SW 1271 (cell line): ENCODE data around the gene ECEL1.
"Not testable (repeated sequence)": the region's sequence is repeated elsewhere in the genome, so short reads cannot be mapped to it uniquely, and the experiment has no call there.

ENCODE experiments used
- DNase-seq, 2 experiments: peaks; one replicate each; lab custom pipeline; 2025; lab: John Stamatoyannopoulos, UW

ECEL1 gene, protein sequence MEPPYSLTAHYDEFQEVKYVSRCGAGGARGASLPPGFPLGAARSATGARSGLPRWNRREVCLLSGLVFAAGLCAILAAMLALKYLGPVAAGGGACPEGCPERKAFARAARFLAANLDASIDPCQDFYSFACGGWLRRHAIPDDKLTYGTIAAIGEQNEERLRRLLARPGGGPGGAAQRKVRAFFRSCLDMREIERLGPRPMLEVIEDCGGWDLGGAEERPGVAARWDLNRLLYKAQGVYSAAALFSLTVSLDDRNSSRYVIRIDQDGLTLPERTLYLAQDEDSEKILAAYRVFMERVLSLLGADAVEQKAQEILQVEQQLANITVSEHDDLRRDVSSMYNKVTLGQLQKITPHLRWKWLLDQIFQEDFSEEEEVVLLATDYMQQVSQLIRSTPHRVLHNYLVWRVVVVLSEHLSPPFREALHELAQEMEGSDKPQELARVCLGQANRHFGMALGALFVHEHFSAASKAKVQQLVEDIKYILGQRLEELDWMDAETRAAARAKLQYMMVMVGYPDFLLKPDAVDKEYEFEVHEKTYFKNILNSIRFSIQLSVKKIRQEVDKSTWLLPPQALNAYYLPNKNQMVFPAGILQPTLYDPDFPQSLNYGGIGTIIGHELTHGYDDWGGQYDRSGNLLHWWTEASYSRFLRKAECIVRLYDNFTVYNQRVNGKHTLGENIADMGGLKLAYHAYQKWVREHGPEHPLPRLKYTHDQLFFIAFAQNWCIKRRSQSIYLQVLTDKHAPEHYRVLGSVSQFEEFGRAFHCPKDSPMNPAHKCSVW

DNA sequence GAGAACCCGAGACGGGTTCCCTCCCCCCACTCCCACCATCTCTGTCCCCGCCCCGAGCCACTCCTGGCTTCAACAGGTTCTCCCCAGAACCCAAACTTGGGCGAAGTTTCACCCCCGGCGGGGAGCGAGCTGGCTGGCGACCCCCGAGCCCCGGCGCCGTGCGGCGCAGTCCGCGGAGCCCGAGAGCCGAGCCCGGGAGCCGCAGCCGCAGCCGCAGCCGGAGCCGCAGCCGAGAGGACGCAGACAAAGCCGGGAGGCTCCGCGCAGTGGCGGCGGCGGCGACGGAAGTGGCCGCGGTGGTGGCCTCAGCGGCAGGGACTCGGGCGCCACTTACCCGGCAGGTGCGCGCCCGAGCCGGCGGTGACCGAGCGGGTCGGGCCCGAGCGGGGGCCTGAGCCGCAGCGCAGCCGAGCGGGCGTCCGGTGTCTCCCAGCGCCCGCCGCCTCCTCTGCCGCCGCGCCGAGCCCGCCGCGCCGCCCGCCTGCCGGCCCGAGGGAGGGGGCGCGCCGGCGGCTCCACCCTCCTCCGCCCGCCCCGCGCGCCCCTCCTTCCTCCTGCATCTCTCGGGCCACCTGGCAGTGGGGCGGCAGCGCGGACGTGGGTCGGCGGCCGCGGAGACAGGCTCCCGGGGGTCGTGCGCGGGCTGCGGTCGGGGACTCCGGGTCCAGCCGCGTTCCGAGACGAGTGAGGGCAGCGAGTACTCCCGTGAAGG lies at the start of gene ECEL1:
ECEL1 (minus strand) TSS at position 450 of the 712 bp plus-strand sequence. CDS start 1,181 bp downstream, outside the sequence.
- no peak for DNase-seq

DNA sequence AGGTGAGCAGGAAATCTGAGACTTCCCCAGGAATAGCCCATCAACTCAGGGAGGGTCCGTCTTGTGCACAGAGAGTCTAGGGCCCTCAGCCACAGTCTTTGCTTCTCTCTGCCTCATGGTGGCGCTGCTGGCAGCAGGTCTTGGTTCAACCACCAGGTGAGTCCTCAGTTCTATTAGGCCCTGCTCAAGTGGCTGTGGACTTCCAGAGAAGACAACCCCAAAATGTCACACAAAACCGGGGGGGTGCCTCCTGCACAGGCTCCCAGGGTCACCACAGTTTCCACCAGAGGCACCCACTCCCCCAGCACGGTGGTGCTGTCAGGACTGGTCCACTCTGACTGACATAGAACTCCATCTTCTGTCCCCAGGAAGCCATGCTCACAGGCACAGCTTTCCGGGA lies 49.4 kb upstream of the ECEL1 start:
- DNase-seq: no peak

DNA sequence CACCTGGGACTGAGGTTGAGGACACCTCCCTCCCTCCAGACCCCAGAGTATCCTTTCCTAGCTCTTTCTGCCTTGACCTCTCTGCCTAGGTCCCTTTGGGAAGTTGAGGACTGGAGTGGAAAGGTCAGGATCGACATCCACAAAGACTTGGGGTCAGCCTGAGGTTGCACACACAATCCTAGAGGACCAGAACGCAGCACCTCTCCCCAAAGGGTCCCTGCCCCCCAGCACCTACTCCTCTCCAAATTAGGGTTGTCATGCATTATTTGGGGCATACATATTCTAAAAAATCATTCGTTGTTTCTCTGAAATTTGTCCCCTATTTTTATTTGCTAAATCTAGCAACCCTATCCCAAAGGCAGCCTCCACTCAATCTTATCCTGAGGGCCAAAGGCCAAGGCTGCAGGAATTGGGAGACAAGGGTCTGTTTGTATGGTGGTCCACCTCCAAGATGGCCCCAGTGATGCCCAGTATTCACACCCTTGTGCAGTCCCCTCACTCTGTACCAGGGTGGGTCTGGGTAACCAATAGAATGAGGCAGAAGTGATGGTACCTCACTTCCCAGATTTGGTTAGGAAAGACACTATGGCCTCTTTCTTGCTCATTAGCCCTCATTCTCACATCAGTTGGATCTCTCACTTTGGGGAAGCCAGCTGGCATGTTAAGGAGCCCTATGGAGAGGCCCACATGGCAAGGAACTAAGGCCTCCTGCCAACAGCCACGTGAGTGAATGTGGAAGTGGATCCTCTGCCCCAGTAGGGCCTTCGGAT lies 48.3 kb upstream of the ECEL1 start:
- no peak for DNase-seq

DNA sequence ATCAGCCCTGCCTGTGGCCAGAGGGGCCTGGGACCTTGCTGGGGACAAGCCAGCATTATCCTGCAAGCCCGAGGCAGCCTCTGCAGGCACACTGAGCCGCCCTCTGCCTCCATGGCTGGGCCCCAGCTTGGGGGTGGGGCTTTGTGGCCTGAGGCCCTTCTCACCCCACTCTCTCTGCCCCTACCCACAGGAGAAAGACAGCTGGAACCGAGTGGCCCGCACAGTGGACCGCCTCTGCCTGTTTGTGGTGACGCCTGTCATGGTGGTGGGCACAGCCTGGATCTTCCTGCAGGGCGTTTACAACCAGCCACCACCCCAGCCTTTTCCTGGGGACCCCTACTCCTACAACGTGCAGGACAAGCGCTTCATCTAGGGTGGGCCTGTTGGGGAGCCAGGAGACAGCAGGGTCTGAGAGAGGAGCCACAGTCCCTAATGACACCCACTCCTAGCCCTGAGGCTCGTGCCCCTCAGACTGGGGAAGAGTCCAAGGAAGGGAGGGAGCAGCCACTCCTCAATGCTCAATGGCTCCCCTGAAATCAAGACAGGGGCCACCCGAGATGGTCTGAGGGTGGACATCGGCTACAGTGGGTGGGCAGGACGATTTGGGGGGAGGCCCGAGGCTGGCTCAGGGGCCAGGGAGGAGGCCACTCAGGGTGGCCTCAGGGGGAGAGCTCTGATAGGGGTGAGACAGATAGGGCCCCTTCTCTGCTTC lies 47.5 kb upstream of the ECEL1 start:
- DNase-seq: no peak

DNA sequence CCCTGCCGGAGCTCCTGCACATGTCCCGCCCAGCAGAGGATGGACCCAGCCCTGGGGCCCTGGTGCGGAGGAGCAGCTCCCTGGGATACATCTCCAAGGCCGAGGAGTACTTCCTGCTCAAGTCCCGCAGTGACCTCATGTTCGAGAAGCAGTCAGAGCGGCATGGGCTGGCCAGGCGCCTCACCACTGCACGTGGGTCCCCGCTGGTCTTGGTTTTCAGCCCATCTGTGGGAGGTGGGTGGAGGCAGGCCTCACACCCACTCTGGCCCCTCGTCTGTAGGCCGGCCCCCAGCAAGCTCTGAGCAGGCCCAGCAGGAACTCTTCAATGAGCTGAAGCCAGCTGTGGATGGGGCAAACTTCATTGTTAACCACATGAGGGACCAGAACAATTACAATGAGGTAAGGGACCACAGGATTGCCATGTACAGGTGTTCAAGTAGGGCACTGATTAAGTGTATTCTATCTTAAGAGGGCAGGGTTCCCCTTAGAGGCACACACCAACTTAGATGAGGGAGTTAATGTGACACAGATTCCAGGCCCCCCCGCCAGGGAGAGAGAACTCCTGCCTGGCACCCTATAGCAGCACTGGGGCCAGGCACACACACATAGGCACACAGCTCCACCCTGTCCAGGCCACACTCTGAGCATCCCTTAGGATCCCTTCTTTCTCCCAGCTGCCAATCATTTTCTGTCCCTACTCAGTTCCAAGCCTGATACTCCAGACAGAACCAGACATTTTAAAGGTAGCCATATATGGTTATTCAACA lies 46.5 kb upstream of the ECEL1 start:
- DNase-seq: no peak

DNA sequence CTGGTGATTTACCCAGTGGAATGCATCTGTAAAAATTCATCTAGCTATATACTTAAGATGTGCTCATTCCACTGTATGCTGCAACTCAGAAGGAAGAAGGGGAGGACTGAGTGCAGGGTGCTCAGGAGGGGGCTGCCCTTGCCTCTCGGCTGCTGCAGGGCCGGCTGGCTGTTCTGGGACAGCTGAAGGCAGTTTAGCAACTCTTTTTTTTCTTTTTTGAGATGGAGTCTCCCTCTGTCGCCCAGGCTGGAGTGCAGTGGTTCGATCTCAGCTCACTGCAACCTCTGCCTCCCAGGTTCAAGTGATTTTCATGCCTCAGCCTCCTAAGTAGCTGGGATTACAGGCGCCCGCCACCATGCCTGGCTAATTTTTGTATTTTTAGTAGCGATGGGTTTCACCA lies 45.2 kb upstream of the ECEL1 start:
- not testable (repeated sequence) for DNase-seq

DNA sequence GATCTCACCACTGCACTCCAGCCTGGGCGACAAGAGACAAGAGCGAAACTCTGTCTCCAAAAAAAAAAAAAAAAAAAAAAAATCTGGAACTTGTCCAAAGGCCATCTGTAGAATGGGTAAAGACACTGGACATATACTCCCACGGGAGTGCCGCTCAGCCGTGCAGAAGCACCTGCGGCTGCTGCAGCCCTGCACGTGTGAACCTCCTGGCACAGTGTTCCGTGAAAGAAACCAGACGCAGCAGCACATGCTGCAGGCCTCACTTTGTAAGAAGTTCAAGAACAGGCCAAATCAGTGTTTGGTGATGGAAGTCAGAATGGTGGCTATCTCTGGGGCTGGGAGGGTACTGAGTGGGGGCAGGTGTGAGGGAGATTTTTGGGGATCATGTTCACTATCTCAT lies 44.8 kb upstream of the ECEL1 start:
- no peak for DNase-seq

DNA sequence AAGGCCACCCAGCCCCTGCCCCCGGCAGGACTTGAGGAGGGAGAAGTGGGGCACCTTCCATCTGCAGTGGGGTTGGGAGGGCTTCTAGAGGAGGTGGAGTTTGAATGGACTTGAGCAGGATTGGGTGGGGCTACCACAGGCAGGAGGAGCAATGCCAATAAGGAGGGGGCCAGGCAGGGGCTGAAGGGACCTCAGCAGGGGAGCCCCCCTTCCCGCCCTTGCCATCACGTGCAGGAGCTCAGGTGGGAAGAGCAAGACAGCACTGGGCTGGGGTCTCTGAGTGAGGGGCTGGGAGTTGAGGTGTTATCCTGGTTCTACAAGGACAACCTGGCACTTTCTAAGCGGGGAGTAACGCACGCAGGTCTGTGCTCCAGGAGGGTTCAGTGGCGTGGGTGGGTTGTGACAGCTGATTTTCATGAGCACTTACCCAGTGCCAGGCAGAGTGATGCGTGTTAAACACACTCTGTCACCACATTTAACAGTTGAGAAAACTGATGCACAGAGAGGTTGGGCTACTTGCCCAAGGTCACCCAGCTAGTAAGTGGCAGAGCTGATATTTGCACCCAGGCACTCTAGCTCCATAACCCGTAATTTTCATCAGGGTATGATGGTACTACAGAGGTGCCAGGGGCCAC lies 43.1 kb upstream of the ECEL1 start:
- no peak for DNase-seq

DNA sequence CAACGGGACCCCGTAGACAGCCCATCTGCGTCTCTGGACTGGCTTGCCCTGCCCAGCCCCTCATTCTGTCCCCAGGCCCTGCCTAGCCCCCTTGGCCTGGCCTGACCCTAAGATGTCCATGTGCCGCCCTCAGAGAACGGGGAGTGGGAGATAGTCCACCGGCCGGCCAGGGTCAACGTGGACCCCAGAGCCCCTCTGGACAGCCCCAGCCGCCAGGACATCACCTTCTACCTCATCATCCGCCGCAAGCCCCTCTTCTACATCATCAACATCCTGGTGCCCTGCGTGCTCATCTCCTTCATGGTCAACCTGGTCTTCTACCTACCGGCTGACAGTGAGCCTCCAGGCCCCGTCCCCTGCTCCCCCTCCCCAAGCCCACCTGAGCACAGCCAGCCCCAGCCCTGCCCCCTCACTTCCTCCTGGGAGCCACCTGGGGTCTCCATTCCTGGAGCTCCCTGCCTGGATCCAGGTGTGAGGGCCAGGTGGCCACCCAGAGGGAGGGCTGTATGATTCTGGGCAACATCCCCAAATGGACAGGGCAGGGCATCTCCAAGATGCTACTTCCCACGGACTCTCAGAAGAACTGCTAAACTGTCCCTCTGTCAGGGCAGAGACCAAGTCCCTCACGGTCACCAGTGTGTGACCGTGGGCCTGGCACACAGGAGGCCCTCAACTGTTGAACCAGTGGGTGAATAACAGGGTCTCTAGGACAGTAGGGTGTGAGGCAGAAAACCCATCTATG lies 42.3 kb upstream of the ECEL1 start:
- DNase-seq: no peak

DNA sequence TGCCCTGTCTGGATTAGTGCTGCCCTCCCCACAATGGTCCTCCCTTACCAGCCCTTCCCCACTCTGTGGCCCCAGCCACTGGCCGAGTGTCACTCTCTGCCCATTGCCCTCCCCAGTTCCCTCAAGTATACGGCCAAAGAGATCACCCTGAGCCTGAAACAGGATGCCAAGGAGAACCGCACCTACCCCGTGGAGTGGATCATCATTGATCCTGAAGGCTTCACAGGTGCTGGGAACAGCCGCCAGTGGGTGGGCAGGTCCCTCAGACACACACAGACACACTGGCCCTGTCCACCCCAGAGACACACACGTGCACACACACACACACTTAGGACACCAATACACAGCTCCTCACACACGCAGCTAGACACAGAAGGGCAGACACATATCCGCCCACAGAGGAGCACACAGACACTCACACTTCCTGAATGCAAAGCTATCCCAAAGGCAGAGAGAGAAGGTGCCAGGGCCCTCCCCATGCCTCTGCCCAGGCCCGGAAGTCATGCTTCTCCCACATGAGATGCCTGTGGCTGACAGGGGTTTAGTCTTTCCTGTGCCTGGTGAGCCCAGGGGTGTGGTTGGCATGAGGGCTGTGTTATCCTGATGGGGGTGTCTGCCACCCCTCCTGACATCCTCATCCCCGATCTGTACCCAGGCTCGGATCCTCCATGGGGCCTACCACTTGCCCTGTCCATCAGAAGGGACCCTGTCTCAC lies 41.3 kb upstream of the ECEL1 start:
- DNase-seq: no peak

DNA sequence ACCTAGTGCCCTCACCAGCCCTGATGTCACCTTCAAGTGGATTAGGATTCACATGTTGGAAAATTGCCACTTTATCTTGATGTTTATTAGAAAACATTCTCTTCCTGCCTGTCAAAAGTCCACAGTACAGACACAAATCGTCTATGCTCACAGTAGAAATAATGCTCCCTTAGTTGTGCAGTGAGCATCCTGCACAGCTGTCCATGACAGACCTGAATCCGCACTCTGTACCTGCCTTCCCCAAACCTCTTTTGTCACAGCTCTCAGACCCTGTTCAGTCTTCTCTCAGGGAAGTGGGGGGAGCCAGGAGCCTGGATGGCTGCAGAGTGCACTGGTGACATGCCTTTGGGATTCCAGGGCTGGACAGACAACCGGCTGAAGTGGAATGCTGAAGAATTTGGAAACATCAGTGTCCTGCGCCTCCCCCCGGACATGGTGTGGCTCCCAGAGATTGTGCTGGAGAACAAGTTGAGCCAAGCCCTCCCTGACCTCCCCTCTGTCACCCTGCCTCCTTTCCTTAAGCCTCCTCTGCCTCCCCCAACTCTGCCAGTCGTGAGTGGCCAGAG lies 40.4 kb upstream of the ECEL1 start:
- no peak for DNase-seq

DNA sequence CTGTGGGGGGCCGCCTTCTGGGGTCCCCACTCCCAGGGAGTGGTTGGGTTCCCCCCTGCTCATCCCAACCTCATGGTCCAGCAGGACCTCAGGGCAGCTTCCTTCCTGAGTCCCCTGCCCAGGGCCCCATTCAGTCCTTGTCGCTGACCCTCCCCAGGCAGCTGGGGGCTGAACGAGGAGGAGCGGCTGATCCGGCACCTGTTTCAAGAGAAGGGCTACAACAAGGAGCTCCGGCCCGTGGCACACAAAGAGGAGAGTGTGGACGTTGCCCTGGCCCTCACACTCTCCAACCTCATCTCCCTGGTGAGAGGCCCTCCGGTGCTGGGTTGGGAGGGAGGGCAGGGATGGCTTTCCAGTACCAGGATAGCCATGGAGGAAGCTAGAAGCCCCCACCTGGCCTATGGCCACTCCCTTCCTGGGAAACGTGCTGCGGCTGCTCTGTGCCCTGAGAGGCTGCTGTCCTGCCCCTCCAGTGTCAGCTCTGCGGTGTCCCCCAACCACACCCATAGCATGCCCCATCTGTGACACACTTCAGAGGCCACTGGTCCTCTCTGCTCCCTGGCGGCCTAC lies 38.8 kb upstream of the ECEL1 start:
- no peak for DNase-seq

DNA sequence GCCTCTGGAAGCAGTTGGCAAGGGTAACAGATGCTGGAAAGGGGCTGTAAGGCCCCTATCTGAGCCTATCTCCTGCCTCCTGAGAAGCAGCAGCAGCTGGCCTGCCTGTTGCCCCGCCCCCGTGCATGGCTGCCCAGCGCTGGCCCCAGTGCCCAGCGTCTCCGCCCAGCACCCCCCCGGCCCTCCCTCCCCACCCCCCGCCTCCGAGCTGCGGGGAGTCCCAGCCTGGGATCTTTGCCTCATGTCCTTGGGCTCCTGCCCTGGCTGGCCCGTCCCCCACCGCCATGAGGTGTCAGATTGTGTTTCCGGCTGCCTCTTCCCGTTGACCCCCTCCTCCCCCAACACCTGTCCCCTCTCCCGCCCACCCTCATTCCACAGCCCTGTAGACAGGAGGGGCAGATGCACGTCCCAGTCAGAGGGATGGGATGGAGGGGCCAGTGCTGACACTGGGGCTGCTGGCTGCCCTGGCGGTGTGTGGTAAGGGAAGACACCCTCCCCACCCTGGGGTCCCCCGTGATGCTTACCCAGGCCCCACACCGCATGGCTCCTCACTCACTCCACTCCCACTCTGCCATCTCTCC lies 38.2 kb upstream of the ECEL1 start, which contains the start of gene CHRND:
CHRND (plus strand) TSS at position 370 of the 581 bp plus-strand sequence; CDS start at position 426, 56 bp downstream.
- no peak for DNase-seq

DNA sequence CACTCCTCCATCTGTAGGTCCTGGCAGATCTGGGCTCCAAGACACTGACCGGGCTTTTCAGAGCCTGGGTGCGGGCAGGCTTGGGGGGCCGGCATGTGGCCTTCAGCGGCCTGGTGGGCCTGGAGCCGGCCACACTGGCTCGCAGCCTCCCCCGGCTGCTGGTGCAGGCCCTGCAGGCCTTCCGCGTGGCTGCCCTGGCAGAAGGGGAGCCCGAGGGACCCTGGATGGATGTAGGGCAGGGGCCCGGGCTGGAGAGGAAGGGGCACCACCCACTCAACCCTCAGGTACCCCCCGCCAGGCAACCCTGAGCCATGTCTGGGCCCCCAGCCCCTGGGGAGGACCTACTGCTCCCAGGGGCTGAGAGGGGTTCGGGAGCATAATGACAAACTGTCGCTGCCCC lies 37.6 kb upstream of the ECEL1 start:
- DNase-seq: no peak

DNA sequence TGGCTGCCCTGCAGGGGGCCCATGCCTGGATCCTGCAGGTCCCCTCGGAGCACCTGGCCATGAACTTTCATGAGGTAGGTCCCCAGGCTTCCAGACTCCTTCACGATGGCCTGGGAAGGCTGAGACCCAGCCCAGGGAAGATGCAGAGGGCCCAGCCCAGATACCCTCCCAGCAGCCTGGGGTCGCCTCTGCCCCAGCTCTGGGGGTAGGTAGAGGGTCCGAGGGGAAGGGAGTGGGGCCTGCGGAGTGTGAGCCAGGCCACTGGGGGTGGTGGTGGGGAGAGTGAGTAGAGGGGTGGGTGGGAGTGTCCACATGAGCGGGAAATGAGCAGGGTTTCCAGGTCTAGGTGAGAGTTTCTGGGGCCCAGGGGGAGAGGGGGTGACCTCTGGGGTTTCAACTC lies 37.1 kb upstream of the ECEL1 start:
- no peak for DNase-seq

DNA sequence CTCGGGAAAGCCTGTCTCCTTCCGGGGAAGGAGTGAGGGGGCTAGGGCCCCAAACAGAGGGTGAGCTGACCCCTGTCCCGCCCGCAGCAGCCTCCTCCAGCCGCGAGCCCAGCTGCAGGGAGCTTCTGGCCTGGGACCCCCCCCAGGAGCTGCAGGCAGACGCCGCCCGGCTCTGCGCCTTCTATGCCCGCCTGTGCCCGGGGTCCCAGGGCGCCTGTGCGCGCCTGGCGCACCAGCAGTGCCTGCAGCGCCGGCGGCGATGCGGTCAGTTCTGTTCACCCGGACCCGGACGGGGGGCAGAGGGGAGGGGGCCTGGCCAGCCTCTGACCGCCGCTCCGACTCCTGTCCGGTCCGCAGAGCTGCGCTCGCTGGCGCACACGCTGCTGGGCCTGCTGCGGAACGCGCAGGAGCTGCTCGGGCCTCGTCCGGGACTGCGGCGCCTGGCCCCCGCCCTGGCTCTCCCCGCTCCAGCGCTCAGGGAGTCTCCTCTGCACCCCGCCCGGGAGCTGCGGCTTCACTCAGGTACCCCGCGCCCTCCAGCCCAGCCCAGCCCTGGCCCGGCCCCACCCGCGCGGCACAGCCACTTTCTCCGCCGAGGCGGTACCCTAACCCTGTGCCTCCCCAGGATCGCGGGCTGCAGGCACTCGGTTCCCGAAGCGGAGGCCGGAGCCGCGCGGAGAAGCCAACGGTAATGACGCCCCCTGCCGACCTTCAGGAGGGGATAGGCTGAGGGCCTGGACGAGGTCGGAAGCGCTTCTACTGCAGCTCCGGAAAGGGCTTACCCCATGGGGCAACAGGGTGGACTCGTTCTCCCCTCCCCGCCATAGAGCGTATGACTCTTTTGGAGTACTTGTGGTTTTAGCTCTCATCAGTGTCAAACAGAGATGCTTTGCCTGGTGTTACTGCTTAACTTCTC lies 36.3 kb upstream of the ECEL1 start:
- DNase-seq: peak in 1 of 2 experiments; percentile 28

DNA sequence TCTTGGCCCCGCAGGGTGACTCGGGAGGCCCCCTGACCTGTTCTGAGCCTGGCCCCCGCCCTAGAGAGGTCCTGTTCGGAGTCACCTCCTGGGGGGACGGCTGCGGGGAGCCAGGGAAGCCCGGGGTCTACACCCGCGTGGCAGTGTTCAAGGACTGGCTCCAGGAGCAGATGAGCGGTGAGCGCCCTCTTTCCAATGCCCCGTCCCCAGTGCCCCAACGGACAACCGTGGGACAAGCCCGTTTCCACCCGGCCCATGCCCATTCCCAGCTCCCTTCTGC lies 35.7 kb upstream of the ECEL1 start:
- no peak for DNase-seq
